Naive thymus-derived CD4-positive, alpha-beta T cell (primary cell): Measurements from ENCODE around the gene FIG4. TPM values are rescaled to one million over a fixed set of nuclear protein-coding genes. Genes with fewer than 3 reads are reported as not detected.
"Not testable (repeated sequence)": the region's sequence is repeated elsewhere in the genome, so short reads cannot be mapped to it uniquely, and the experiment has no call there.

Source experiments
- ATAC-seq: fragments of 150-1000 bp; cut with Tn5 transposase; 2 replicates; pipeline ENCODE4 v1.10.0; 2021; ENCODE audit warnings: mild to moderate bottlenecking, moderate library complexity
- CTCF ChIA-PET: fragments of 350-600 bp; sonication (Branson Sonifier 250); formaldehyde crosslinking; loops from one replicate; lab custom pipeline; 2021; ENCODE audit warnings: antibody characterized with exemption; lab: Charles Lee
- POLR2A ChIA-PET: fragments of 350-600 bp; sonication (Branson Sonifier 250); formaldehyde crosslinking; loops from one replicate; lab custom pipeline; 2021; ENCODE audit warnings: antibody characterized with exemption, inconsistent platforms; lab: Charles Lee
- DNase-seq, 9 donors: peaks; one replicate each; pipeline versions ENCODE4 v3.0.0 to v3.0.0-alpha.2; 2020 to 2022; ENCODE audit warnings: mixed read lengths in 1 of 9
- H3K27ac ChIP-seq: one replicate; pipeline ENCODE4 v1.7.0; 2013; ENCODE audit warnings: mild to moderate bottlenecking, low read depth, low read length, moderate library complexity
- H3K27me3 ChIP-seq, 2 donors: one replicate each; pipeline ENCODE4 v1.7.0; 2013; ENCODE audit warnings: low read length in 2 of 2, mild to moderate bottlenecking in 2 of 2, moderate library complexity in 2 of 2; ENCODE audit not compliant: control insufficient read depth in 2 of 2, insufficient read depth in 2 of 2
- H3K36me3 ChIP-seq, 3 experiments: 1 replicate in 2 of 3; 2 replicates in 1 of 3; pipeline ENCODE4 v1.7.0; 2013; ENCODE audit warnings: low read length in 3 of 3, mild to moderate bottlenecking in 3 of 3, moderate library complexity in 1 of 3; ENCODE audit not compliant: insufficient read depth in 3 of 3, control insufficient read depth in 2 of 3
- H3K4me1 ChIP-seq, 2 donors: one replicate each; pipeline ENCODE4 v1.7.0; 2013; ENCODE audit warnings: low read length in 2 of 2, mild to moderate bottlenecking in 2 of 2, moderate library complexity in 1 of 2; ENCODE audit not compliant: control insufficient read depth in 2 of 2, insufficient read depth in 2 of 2
- H3K4me3 ChIP-seq: 2 replicates; pipeline ENCODE4 v1.7.0; 2013; ENCODE audit warnings: mild to moderate bottlenecking, low read length
- H3K9me3 ChIP-seq, 3 experiments: 1 replicate in 2 of 3; 2 replicates in 1 of 3; pipeline ENCODE4 v1.7.0; 2013; ENCODE audit warnings: low read length in 3 of 3; ENCODE audit not compliant: control insufficient read depth in 2 of 3
- H3K27ac Mint-ChIP-seq, 9 donors: one replicate each; pipeline ENCODE4 v1.8.0; 2020 to 2022; ENCODE audit warnings: mixed read lengths in 9 of 9, mild to moderate bottlenecking in 8 of 9, moderate library complexity in 5 of 9, inconsistent platforms in 2 of 9
- H3K27me3 Mint-ChIP-seq, 5 donors: one replicate each; pipeline ENCODE4 v1.8.0; 2021 to 2022; ENCODE audit warnings: mixed read lengths in 5 of 5, mild to moderate bottlenecking in 1 of 5
- H3K36me3 Mint-ChIP-seq, 5 donors: one replicate each; pipeline ENCODE4 v1.8.0; 2020 to 2022; ENCODE audit warnings: mixed read lengths in 5 of 5, mild to moderate bottlenecking in 3 of 5, inconsistent platforms in 1 of 5
- H3K4me1 Mint-ChIP-seq, 7 donors: one replicate each; pipeline ENCODE4 v1.8.0; 2020 to 2022; ENCODE audit warnings: mixed read lengths in 7 of 7, mild to moderate bottlenecking in 3 of 7, inconsistent platforms in 1 of 7
- H3K4me3 Mint-ChIP-seq, 10 donors: one replicate each; pipeline ENCODE4 v1.8.0; 2020 to 2022; ENCODE audit warnings: mild to moderate bottlenecking in 10 of 10, mixed read lengths in 10 of 10, moderate library complexity in 6 of 10, inconsistent platforms in 2 of 10
- H3K9me3 Mint-ChIP-seq, 11 donors: one replicate each; pipeline ENCODE4 v1.8.0; 2020 to 2022; ENCODE audit warnings: mixed read lengths in 11 of 11, mild to moderate bottlenecking in 4 of 11, inconsistent platforms in 1 of 11, moderate library complexity in 1 of 11
- intact Hi-C, 2 donors: fragments of 100-400 bp; cut with micrococcal nuclease; formaldehyde crosslinking; loops; one replicate each; pipeline ENCODE4 v1.15.1; 2023
- polyA plus RNA-seq, 2 donors: library from polyadenylated mRNA; unstranded; fragments of 300-500 nt; fragmentation: Illumina TruSeq; gene quantifications; one replicate each; pipeline ENCODE4 v1.2.3, GENCODE V29; 2021
- total RNA-seq, 6 experiments: library from RNA in 5 of 6; stranded (reverse) in 5 of 6; gene quantifications; 1 replicate in 5 of 6; 2 replicates in 1 of 6; pipeline ENCODE4 v1.2.3 and lab custom pipeline; 2021 to 2026

The FIG4 gene
- total and polyA plus RNA-seq, 7 experiments from 2014 or later, result 6.8 to 16.5 (median 13.4) TPM

GRCh38 chr6:109852713-109853112, 161.6 kb downstream of the FIG4 start:
- Histone ChIP-seq H3K4me3 (no peak overlapping the region), H3K4me1 (no peaks in the 10 kb centered on the region), H3K27ac (no peak overlapping the region), H3K27me3 (no peaks in the 10 kb centered on the region), H3K9me3 (no peaks in the 10 kb centered on the region), H3K36me3 (no peaks in the 10 kb centered on the region)
- no peak overlapping the region for H3K4me3 Mint-ChIP-seq
- ChIA-PET CTCF (no interaction called here), POLR2A (no interaction called here)
- H3K27ac Mint-ChIP-seq, result no peak overlapping the region
- ATAC-seq (no peak), DNase-seq (no peak)
- H3K27me3 Mint-ChIP-seq, result no peaks in the 10 kb centered on the region
- H3K4me1 Mint-ChIP-seq, result no peaks in the 10 kb centered on the region
- intact Hi-C loops, result no loop called here
- H3K9me3 Mint-ChIP-seq, result peaks cover 0 to 10% (median 0%) of the 10 kb centered on the region in 11 donors
- peaks cover 0 to 6% (median 0%) of the 10 kb centered on the region in 5 donors for H3K36me3 Mint-ChIP-seq

GRCh38 chr6:109853426-109853825, 162.3 kb downstream of the FIG4 start:
- Histone ChIP-seq H3K27ac (no peak overlapping the region), H3K9me3 (no peaks in the 10 kb centered on the region), H3K27me3 (no peaks in the 10 kb centered on the region), H3K4me1 (no peaks in the 10 kb centered on the region), H3K4me3 (no peak overlapping the region), H3K36me3 (no peaks in the 10 kb centered on the region)
- Mint-ChIP-seq H3K27me3 (no peaks in the 10 kb centered on the region), H3K4me3 (no peak overlapping the region), H3K4me1 (no peaks in the 10 kb centered on the region), H3K27ac (no peak overlapping the region), H3K36me3 (peaks cover 0 to 6% (median 0%) of the 10 kb centered on the region in 5 donors), H3K9me3 (peaks cover 0 to 10% (median 0%) of the 10 kb centered on the region in 11 donors)
- no peak for ATAC-seq
- no peak for DNase-seq
- CTCF ChIA-PET, result no interaction called here
- intact Hi-C loops, result no loop called here
- POLR2A ChIA-PET, result no interaction called here

DNA sequence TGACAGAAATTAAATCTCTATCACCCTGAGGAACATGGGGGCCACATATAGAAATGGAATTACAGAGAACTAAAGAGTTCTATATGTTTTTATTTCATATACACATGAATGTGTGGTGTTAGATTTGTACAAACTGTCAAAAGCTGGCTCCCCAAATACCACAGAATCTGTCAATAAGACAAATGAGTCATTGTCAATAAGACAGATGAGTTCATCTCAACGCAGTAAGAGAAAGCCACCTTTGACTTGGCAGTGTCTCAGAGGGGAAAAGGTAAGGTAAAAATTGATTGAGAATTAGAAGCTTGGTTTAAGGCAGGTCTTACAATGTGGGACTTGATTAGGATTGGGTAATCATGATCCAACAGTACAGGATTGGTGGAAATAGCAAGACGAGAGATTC, 162.9 kb downstream of the FIG4 start:
- intact Hi-C loops, result no loop called here
- peaks cover 0 to 3% (median 0%) of the 10 kb centered on the region in 5 donors for H3K36me3 Mint-ChIP-seq
- no peaks in the 10 kb centered on the region for H3K4me1 Mint-ChIP-seq
- no peaks in the 10 kb centered on the region for H3K9me3 ChIP-seq
- H3K9me3 Mint-ChIP-seq, result peaks cover 0 to 6% (median 0%) of the 10 kb centered on the region in 11 donors
- DNase-seq, result no peak
- peaks cover 0 to 1% (median 0%) of the 10 kb centered on the region in 5 donors for H3K27me3 Mint-ChIP-seq
- no peak overlapping the region for H3K4me3 Mint-ChIP-seq
- no peaks in the 10 kb centered on the region for H3K27me3 ChIP-seq
- CTCF ChIA-PET, result no interaction called here
- no peak overlapping the region for H3K4me3 ChIP-seq
- no peaks in the 10 kb centered on the region for H3K4me1 ChIP-seq
- H3K27ac ChIP-seq, result no peak overlapping the region
- POLR2A ChIA-PET, result no interaction called here
- no peak overlapping the region for H3K27ac Mint-ChIP-seq
- H3K36me3 ChIP-seq, result no peaks in the 10 kb centered on the region
- no peak for ATAC-seq

DNA sequence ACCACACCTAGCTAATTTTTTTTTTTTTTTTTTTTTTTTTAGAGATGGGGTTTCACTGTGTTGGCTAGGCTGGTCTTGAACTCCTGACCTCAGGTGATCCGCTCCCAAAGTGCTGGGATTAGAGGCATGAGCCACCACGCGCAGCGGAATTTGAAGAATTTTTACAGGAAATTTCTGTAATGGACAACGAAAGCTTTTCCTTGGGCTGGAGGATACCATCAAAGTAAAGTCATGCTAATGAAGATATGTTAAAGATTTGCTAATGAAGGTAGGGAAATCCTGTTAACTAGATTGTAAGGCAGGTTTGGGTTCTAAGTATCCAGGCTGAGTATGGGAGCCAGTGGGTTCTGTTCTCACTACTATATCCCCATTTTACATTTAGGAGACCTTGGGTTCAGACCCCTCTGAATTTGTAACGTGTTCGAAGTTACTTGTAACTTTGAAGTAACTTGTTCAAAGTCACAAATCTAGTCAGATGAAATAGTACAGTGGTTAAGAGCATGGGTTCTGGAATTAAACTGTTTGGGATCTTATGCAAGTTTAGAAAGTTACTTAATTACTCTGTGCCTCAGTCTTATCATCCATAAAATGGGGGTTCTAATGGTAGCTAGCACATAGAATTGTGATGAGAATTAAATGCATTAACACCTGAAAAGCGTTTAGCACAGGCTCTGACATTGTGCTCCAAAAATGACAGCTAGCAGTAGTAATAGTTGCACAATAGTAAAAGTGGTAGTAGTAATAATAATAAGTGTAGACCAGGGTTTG, 163.6 kb downstream of the FIG4 start:
- CTCF ChIA-PET, result no interaction called here
- DNase-seq (no peak), ATAC-seq (no peak)
- Histone ChIP-seq H3K36me3 (no peaks in the 10 kb centered on the region), H3K4me1 (no peaks in the 10 kb centered on the region), H3K27me3 (no peaks in the 10 kb centered on the region), H3K9me3 (no peaks in the 10 kb centered on the region), H3K4me3 (no peak overlapping the region), H3K27ac (no peak overlapping the region)
- Mint-ChIP-seq H3K36me3 (no peaks in the 10 kb centered on the region), H3K27ac (no peak overlapping the region), H3K27me3 (peaks cover 0 to 9% (median 1%) of the 10 kb centered on the region in 5 donors), H3K4me3 (no peak overlapping the region), H3K9me3 (peaks cover 0 to 5% (median 0%) of the 10 kb centered on the region in 11 donors), H3K4me1 (no peaks in the 10 kb centered on the region)
- POLR2A ChIA-PET, result no interaction called here
- intact Hi-C loops, result no loop called here

- ATAC-seq, H3K4me3 ChIP-seq, H3K9me3 ChIP-seq, intact Hi-C loops, POLR2A ChIA-PET, H3K36me3 ChIP-seq, H3K4me1 ChIP-seq, DNase-seq, H3K4me1 Mint-ChIP-seq, H3K36me3 Mint-ChIP-seq, H3K27me3 ChIP-seq, CTCF ChIA-PET, H3K27ac ChIP-seq, H3K4me3 Mint-ChIP-seq, H3K9me3 Mint-ChIP-seq, H3K27ac Mint-ChIP-seq: not testable (repeated sequence)
- peaks cover 0 to 11% (median 6%) of the 10 kb centered on the region in 5 donors for H3K27me3 Mint-ChIP-seq
These were observed 164.5 kb downstream of the FIG4 start for GRCh38 chr6:109855476-109856040.

GRCh38 chr6:109861946-109862345, 170.8 kb downstream of the FIG4 start:
- Histone ChIP-seq H3K27me3 (no peaks in the 10 kb centered on the region), H3K4me3 (no peak overlapping the region), H3K27ac (no peak overlapping the region), H3K36me3 (no peaks in the 10 kb centered on the region), H3K9me3 (no peaks in the 10 kb centered on the region), H3K4me1 (no peaks in the 10 kb centered on the region)
- ATAC-seq (no peak), DNase-seq (no peak)
- Mint-ChIP-seq H3K27me3 (peaks cover under 1 to 12% (median 6%) of the 10 kb centered on the region in 5 donors), H3K4me1 (no peaks in the 10 kb centered on the region), H3K36me3 (no peaks in the 10 kb centered on the region), H3K4me3 (no peak overlapping the region), H3K9me3 (peaks cover 0 to 19% (median 3%) of the 10 kb centered on the region in 11 donors), H3K27ac (no peak overlapping the region)
- intact Hi-C loops, result no loop called here
- ChIA-PET CTCF (no interaction called here), POLR2A (no interaction called here)

DNA sequence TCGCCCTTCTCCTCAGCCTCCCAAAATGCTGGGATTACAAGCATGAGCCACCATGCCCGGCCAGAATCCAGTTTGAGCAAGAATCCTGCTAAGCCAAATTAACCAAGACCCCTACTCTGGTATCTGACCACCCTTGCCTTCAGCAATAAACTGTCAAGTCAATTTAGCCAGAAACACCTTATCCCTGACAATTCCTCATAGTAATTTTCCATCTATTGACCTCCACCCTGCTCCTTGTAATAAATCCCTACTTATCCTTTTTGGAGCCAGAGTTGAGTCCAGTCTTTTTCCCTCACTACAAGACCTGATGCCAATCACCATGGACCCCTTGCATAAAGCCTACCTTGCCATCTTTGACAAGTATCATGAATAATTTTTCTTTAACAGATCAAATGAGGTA, 173.0 kb downstream of the FIG4 start:
- no peaks in the 10 kb centered on the region for H3K27me3 ChIP-seq
- H3K36me3 ChIP-seq, result no peaks in the 10 kb centered on the region
- no peak overlapping the region for H3K27ac ChIP-seq
- ChIA-PET CTCF (no interaction called here), POLR2A (no interaction called here)
- Mint-ChIP-seq H3K4me1 (no peaks in the 10 kb centered on the region), H3K27me3 (peaks cover 6 to 19% (median 10%) of the 10 kb centered on the region in 5 donors), H3K27ac (no peak overlapping the region), H3K36me3 (no peaks in the 10 kb centered on the region), H3K4me3 (no peak overlapping the region), H3K9me3 (peaks cover 0 to 19% (median 3%) of the 10 kb centered on the region in 11 donors)
- intact Hi-C loops, result no loop called here
- no peak for DNase-seq
- no peaks in the 10 kb centered on the region for H3K4me1 ChIP-seq
- ATAC-seq, result no peak
- H3K4me3 ChIP-seq, result no peak overlapping the region
- H3K9me3 ChIP-seq, result no peaks in the 10 kb centered on the region
